NOMO-1 treated with dmso at 0.1 percent for 144 hours (cell line): ENCODE data around the gene PPM1L.
"Not testable (repeated sequence)": the region's sequence is repeated elsewhere in the genome, so short reads cannot be mapped to it uniquely, and the experiment has no call there.

Experiments used
- DNase-seq: peaks from one replicate; lab custom pipeline; 2025; ENCODE audit not compliant: unreplicated experiment; lab: John Stamatoyannopoulos, UW

PPM1L gene

DNA sequence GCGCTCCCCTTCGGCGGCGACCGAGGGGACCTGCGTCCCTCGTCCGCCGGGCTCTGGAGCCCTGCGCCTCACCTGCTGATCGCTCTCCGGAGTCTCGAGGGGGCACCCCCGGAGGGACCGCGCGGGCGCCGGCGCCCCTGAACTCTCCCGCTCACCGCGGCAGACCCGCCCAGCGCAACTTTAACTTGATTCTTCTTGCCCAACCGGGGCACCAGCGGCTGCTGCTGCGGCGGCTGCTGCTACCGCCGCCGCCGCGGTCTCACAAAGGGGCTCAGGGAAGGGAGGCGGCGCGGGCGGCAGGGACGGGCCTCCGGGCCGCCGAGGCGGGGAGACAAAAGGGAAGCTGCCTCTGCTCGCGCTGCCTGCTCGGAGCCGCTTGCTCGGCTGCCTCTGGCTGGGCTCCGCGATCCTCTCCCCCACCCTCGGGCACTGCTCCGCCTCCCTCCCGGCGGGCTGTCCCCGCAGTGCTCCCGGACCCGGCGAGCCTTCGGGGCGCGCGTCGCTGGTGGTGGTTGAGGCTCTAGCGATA lies at the start of gene PPM1L:
Gene PPM1L (plus strand): TSS at position 456 of the 529 bp plus-strand sequence.
- peak; percentile 77 for DNase-seq

DNA sequence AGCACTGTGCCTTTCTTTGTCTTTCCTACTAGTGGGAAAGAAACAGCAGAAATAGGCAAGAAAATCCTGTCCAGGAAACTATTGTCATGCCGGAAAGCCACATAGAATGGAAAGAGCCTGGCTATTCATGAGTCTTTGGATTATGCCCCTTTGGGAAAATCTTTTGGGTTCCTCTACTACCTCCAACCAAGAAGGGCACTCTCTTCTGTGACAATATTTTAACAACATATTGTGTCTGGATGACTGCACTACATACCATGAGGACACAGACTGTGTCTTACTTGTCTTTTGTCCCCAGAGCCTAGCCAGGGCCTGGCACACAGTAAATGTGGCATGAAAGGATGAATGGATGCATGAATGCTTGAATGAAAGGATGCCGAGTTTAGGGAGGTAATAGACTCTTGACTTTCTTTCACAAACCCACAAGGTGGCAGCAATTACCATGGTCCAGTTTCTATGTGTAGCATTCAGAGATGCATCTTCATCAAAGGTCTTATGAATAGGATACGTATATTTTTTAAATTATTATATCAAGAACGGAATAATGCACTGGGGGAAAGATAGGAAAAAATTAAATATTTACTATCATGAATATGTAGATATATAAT lies 48.7 kb upstream of the PPM1L start:
- no peak for DNase-seq

DNA sequence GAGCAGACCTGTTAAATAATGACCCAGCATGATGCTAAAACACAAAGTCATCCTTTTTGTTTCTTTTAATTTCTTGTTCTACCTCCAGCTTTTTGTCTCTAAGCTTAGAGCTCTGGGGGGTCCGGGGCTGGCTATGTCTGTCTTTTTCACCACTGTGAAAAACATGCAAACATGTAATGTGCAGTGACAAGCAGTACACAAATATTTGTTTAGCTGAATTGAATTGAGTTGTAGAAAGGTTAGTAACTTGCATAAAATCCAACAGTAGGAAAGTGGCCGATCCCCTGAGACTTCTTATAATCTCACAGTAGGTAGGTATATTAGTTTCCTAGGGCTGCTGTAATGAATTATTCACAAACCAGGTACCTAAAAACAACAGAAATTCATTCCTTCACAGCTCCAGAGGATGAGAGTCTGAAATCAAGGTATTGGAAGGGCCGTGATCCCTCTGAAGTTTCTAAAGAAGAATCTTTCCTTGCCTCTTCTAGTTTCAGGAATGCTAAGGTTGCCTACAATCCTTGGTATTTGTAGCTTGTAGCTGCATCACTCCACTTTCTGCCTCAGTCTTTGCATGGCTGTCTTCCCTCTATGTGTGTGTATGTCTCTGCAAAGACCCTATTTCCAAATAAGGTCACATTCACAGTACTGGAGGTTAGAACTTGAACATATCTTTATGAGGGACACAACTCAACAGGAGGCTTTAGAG lies 46.4 kb upstream of the PPM1L start:
- DNase-seq, result no peak

DNA sequence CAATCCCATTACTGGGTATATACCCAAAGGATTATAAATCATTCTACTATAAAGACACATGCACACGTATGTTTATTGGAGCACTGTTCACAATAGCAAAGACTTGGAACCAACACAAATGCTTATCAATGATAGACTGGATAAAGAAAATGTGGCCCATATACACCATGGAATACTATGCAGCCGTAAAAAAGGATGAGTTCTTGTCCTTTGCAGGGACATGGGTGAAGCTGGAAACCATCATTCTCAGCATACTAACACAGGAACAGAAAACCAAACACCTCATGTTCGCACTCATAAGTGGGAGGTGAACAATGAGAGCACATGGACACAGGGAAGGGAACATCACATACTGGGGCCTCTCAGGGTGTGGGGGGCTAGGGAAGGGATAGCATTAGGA lies 42.9 kb upstream of the PPM1L start:
- not testable (repeated sequence) for DNase-seq

DNA sequence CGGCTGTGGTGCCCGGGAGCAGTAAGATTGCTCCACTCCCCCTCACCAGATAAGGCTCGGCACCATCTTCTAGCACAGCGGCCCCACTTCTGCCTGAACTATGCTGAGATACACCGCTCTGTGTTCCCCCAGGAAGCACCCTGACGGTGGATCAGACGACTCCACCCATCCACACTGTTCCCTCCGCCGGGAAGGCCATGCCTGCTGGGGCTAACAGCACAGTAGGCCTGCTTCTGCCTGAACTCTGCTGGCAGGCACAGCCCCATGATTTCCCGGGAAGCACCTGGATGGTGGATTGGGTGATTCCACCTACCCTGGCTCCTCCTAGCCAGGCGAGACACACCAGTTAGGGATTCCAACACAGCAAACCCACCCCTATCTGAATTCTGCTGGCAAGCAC lies 36.3 kb upstream of the PPM1L start:
- DNase-seq, result no peak

DNA sequence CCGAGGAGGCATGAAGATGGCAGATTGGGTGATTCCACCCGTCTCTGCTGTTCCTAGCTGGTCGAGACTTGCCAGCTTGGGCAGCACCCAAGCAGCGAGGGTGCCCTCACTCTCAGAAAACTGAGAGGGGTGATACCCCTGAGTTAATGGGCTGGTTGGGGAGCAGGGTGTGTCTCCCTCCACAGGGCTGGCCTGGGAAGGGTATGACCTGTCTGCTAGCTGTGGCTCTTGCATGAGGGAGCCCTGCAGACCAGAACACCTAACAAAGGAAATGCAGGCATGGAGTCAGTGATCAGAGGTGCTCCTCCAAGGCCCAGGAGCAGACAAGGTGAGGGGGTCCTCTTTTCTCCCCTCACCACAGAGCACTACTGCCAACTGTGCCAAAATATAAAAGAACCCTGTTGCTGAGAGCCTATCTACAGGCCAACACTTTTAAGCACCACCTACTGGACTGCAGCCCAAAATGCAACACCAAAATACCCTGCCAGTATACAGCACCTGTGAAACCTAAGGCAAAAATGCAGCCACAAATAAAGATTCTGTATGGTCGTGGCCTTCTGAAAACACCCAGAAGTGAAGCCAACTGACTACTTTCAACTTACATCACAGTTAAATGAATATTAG lies 35.8 kb upstream of the PPM1L start:
- no peak for DNase-seq

DNA sequence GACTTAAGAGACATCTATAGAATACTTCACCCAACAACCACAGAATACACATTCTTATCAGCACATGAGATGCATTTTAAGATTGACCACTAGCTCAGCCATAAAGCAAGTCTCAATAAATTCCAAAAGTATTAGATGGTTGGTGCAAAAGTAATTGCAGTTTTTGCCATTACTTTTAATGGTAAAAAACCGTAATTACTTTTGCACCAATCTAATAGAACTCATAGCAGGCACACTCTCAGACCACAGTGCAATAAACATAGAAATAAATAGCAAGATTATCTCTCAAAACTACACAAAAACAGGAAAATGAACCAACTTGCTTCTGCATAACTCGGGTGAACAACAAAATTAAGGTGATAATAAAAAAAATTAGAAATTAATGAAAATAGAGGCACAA lies 33.7 kb upstream of the PPM1L start:
- DNase-seq, result no peak

DNA sequence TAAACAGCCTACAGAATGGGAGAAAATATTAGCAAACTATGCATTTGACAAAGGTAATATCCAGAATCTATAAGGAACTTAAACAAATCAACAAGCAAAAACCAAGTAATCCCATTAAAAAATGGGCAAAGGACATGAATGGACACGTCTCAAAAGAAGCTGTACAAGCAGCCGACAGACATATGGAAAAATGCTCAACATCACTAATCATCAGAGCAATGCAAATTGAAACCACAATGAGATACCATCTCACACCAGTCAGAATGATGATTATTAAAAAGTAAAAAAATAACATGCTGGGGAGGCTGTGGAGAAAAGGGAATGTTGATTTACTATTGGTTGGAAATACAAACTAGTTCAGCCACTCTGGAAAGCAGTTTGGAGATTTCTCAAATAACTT lies 30.7 kb upstream of the PPM1L start:
- DNase-seq, result no peak

DNA sequence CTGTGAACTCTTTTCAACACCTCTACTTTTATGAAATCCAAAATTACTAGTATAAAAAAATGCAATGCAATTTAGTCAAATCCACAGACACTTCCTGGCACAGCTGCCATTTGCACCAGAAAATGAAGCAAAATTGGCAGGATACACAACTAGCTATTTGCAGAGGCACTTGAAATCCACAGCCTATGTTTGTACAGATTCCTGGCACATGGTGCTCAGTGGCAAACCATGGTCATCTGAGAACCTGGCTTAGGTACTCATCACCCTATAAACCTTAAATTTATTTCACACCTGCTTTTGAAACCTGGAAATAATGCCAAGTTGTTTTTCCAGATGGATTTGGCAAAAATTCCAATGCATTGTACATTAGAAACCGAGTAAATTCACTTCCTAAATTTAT lies 20.2 kb upstream of the PPM1L start:
- no peak for DNase-seq

DNA sequence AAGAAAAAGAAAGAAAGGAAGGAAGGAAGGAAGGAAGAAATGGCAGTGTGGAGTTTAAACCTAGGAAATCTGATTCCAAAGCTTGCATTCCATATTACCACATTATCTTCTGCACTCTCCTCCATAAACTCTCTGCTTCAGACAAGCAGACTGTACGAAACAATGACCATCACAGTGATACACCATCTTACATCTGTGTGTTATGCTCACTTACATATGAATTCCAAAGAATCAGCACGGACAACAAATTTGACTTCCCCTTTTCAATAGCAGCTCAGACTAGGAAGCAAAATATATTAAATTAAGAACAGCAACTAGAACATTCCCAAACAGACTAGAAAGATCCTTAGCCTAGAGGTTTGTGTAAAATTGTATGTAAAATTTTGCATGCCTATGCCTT lies 18.0 kb upstream of the PPM1L start:
- DNase-seq, result no peak

DNA sequence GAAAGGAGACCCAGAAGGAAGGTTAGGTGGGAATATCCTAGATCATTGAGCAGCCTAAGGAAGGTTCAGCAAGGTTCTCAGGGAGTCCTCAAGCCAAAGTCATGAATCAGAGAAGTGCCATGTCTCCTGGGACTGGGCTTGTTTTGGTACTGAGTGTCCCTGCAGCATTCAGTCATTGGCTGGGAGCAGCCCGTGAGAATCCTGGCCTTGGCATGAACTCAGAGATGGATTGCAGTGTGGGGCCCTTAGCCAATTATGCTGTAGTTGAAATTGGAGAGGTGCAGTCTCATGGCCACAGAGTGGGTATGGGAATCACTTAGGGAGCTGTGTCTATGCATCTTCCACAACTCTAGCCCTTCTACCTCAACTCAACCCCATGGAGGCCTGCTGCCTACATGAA lies 17.0 kb upstream of the PPM1L start:
- no peak for DNase-seq

DNA sequence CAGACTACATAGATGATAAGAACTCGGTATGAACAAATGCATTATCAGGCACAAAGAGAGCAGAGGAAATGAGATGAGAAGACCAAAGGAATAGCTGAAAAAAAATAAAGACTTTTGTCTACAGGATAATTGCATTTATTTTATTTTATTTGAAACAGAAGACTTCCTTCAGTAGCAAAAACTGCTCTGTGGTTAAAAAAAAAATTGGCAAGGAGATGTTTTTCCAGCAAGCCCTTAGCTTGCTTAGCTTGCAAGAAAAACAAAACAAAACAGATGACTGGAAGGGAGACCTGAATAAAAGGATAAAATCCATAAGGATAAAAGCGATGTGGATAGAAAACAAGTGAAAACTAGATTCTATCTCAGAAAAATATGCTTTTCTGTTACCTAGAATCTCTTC lies 9.1 kb upstream of the PPM1L start:
- no peak for DNase-seq

DNA sequence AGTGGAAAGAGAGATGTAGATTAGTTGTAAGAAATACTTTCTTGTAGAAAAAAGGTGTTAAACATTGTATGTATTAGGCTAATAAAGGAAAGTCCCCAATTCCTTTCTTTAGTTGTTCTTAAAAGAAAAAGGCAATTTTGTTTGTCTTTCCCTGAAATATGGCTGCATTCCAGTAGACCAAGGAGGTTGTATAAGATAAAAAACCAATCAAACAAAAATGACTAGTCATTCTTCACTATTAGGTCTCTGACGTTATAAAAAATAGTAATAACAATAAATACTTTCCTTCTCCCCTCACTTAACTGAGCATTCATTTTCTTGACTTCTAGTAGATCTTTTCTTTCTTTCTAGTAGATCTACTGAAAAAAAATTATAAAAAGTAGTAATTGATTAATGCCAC lies 8.6 kb upstream of the PPM1L start:
- DNase-seq, result no peak

DNA sequence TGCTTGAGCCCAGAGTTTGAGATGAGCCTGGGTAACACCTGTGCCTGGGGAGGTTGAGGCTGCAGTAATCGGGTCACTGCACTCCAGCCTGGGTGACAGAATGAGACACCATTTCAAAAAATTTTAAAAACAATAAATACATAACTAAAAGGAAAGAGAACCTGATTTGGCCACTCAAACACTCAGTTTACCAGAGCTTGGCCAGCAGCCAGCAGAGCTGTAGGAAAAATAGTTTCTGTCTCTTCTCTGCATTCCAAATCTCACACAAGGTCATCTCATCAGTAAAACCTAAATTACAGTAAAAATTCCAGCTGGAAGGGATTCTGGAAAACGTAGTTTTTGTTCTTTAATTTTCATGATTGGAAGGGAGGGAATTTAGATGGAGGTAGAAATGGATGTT lies 7.8 kb upstream of the PPM1L start:
- DNase-seq, result no peak

DNA sequence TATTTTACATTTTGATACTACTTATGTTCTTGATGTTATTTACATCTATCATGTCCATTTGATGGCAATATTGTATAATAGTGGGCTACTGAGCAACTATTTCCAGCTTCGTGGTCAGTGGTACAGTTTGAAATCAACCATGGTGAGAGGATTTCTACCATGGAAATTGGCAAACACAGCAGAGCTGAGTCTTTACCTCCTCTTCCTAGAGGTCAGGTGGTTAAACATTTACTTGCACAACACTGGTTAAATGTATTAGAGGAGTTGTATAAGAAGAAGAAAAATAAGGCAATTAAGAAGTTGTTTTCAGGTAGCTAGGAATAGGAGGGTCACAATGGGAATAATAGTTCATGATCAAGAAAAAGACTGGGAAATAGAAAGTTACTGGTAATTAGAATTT lies 7.2 kb upstream of the PPM1L start:
- DNase-seq, result no peak

DNA sequence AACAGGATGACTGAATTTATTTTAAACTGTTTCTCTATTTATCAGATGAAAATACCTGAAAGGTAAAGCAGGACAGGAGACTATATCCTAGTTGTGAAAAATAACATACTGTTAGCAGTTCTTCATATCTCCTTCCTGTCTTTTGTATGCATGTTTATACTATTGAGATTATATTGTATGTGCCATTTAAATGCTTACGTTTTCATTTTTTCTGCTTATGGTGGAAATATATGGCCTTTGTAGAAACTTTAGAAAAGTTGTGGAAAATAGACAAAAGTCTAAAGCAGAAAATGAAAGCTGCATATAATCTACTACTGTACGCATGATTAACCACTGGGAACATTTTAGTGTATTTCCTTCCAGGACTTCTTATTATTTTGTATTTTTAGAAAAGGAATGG lies 2.1 kb upstream of the PPM1L start:
- DNase-seq, result no peak

DNA sequence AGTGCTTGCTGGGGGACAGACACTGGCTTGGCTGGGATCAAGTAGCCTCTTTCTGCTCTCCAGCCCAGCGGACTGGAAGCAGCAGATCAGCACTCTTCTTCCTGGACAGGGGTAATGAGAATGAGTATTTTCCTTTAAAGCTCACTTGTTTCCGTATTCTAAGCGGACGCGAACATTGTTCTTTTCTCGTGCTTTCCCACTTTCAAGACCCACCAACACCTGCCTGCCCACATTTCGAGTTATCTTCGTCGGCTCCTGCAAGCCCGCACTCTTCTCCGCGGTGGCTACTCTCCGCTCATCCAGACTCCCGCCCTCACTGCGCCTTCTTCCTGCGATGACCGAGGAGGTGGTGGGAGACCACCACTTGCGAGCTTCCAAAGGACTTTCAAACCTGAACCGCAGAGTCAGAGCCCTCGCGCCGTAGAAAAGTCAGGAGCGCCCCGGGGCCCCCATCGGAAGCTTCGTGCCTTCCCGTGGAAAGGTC lies 1.6 kb upstream of the PPM1L start:
- DNase-seq, result no peak

DNA sequence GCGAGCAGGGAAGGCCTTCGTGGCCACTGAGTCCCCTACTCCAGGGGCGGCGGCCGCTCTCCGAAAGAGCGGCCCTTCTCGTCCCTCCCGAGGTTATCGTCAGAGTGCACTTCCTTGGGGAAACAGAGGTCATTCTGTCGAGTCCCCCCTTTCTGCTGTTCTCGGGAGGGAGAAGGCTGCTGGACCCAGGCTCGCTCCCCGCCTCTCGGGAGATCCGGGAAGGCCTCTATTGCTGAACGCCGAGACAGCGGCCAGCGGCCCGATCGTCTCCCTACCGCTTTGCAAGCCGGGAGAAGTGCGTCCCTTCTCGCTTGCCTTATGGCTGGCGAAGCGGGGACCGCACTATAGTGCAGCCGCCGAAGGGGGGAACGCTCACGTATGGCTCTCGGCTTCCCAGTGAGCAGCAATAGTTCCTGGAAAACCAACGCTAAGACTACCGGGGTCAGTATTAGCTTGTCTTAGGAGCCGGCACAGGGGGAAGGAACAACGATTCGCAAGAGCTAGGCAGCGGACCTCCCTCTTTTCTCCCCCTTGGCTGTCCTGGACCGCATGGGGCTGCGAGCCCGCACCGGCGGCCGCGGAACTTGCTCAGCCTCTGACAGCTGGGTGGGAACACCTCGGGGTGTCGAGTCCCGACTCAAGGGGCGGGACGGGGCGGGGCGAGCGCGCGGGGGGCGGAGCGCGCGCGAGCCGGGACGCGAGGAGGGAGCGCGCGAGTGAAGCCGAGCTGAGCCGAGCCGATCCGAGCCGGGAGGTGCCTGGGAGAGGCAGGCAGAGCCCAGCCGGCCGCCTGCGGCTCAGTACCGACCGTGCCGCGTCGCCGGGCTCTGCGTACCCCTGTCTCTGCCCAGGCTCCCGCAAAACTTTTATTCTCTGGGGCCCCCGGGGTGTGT lies 930 bp upstream of the PPM1L start:
- DNase-seq, result peak; percentile 97

DNA sequence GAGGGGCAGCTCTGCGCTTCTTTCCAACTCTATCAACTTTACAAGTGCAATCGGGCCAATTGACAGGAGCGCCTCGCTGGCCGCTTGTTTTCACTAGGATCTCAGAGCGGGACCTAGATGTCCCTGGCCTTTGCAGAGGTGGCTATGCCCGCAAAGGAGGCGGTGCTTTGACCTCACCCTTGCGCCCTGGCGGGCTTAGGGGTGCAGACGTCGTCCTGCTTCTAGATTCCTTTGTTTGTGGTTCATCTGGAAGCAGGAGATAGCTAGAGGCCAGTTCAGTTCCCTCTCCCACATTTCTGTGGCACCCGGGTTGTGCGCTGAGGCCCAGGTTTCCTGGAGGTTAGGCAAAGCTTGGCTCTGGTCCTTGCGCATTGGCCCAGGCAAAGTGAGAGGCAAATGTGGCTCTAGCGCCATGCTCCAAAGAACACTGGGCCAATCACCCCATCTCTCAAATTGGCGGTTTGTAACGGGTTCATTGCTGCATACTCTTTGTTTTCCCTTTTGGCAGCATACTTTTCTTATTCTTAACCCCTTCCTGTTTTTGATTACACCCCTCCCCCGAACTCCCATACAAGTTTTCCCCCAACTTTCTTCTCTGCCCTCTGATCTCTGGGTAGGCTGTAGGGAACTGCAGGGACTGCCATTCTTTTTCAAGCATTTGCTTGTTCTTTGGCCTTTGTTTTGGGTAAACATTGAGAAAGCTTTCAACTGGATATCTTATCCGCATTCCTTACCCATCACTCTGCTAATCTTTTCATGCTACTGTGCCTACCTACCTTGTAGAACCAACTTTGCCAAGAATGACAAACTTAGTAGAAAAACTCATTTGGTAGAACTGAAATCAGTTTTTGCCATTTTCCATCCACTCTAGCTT lies 1.4 kb downstream of the PPM1L start:
- no peak for DNase-seq

DNA sequence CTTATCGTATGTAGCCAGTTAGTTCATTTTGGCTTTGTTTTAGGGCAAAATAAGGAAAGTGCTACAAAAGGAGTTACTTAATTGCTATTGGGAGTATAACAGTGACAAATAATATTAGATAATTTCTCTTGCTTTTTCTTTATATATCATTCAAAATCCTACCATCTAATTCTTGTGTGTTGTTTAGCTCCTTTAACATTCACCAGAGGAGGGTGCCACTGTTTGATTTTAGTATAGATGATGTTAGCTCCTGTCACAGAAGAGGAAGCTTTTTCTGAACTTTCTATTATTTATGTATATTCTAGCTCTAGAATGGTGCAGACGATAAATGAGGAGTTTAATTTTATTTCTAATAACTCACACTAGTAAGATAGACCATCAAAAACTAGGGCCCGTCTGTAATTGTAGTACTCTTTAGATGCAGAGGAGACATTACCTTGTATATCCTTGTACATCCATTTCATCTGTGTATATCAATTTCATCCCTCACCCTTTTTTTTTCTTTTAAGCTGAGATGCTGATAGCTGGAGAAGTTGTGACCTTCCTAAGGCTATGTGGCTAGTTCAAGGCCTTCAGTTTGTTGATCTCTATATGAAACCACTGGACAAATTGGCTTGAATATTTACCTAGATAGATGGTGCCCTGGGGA lies 3.0 kb downstream of the PPM1L start:
- DNase-seq, result no peak
